GM19240 (cell line): ENCODE data around the gene GEMIN2.
"Not testable (repeated sequence)": the region's sequence is repeated elsewhere in the genome, so short reads cannot be mapped to it uniquely, and the experiment has no call there.

Experiments used
- DNase-seq: peaks from one replicate; pipeline ENCODE4 v3.0.0; 2011; ENCODE audit warnings: low spot score; ENCODE audit not compliant: insufficient read length

The GEMIN2 gene

DNA sequence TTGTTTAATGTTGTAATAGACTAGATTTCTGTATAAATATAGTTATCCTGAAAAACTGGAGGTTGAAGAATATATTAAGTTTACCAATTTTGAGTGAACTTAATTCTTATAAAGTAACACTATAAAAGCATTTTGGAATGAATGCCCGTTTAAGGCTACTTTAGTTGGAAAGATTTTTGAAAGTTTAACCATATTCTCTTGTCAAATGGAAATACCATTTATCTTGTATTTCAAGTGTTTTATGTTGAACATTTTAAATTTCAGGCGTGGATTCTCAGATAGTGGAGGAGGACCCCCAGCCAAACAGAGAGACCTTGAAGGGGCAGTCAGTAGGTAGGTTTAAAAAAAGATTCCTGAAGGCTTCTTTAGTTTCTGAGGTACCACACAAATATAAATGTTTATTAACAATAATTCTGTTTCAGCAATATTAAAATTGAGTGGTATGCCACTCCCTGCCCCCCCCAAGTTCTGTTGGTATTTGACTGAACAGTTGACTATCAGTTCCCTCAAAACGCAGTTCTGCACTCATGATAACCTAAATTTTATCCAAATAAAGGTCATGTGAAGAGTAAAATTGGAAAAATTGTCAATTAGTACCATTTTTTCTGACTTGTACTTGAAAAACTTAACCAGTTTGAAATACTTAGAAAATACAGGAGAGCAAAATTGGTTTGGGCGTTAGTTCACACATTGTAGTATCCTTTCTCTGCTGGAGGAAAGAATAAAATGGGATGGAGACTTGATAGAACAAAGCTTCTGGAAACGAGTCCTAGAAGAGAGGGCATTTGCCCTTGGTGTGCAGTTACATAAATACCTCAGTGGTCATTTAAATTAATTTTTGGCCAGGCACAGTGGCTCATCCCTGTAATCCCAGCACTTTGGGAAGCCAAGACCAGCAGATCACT lies 62.4 kb downstream of the GEMIN2 start:
- no peak for DNase-seq

DNA sequence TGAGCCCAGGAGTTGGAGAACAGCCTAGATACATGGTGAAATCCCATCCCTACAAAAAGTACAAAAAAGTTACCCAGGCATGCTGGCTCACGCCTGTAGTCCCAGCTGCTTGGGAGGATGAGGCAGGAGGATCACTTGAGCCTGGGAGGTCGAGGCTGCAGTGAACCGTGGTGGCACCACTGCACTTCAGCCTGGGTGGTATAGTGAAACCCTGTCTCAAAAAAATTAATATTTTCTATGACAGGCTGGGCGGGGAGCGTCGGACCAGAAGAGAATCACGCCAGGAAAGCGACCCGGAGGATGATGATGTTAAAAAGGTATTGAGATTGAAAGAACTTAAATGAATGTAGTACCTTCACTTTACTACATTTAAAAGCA lies 63.0 kb downstream of the GEMIN2 start:
- no peak for DNase-seq

DNA sequence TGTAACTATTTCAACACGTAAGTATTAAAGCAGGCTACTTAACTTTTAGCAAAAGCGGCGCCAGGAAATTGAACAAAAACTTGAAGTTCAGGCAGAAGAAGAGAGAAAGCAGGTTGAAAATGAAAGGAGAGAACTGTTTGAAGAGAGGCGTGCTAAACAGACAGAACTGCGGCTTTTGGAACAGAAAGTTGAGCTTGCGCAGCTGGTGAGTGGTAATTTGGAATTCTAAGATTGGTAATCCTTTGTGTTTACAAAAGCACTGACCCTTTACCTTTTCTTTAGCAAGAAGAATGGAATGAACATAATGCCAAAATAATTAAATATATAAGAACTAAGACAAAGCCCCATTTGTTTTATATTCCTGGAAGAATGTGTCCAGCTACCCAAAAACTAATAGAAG lies 64.9 kb downstream of the GEMIN2 start:
- DNase-seq, result no peak

DNA sequence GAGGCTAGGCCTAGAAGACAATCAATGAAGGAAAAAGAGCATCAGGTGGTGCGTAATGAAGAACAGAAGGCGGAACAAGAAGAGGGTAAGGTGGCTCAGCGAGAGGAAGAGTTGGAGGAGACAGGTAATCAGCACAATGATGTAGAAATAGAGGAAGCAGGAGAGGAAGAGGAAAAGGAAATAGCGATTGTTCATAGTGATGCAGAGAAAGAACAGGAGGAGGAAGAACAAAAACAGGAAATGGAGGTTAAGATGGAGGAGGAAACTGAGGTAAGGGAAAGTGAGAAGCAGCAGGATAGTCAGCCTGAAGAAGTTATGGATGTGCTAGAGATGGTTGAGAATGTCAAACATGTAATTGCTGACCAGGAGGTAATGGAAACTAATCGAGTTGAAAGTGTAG lies 66.4 kb downstream of the GEMIN2 start:
- DNase-seq, result no peak

DNA sequence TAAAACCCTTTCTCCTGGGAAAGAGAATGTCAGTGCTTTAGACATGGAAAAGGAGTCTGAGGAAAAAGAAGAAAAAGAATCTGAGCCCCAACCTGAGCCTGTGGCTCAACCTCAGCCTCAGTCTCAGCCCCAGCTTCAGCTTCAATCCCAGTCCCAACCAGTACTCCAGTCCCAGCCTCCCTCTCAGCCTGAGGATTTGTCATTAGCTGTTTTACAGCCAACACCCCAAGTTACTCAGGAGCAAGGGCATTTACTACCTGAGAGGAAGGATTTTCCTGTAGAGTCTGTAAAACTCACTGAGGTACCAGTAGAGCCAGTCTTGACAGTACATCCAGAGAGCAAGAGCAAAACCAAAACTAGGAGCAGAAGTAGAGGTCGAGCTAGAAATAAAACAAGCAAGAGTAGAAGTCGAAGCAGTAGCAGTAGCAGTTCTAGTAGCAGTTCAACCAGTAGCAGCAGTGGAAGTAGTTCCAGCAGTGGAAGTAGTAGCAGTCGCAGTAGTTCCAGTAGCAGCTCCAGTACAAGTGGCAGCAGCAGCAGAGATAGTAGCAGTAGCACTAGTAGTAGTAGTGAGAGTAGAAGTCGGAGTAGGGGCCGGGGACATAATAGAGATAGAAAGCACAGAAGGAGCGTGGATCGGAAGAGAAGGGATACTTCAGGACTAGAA lies 67.0 kb downstream of the GEMIN2 start:
- no peak for DNase-seq

DNA sequence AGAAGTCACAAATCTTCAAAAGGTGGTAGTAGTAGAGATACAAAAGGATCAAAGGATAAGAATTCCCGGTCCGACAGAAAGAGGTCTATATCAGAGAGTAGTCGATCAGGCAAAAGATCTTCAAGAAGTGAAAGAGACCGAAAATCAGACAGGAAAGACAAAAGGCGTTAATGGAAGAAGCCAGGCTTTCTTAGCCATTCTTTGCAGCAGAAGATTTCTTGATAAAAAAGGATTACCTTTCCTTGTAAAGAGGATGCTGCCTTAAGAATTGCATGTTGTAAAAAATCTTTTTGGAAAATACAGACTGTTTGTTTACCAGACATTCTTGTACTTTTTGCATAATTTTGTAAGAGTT lies 67.5 kb downstream of the GEMIN2 start:
- no peak for DNase-seq

DNA sequence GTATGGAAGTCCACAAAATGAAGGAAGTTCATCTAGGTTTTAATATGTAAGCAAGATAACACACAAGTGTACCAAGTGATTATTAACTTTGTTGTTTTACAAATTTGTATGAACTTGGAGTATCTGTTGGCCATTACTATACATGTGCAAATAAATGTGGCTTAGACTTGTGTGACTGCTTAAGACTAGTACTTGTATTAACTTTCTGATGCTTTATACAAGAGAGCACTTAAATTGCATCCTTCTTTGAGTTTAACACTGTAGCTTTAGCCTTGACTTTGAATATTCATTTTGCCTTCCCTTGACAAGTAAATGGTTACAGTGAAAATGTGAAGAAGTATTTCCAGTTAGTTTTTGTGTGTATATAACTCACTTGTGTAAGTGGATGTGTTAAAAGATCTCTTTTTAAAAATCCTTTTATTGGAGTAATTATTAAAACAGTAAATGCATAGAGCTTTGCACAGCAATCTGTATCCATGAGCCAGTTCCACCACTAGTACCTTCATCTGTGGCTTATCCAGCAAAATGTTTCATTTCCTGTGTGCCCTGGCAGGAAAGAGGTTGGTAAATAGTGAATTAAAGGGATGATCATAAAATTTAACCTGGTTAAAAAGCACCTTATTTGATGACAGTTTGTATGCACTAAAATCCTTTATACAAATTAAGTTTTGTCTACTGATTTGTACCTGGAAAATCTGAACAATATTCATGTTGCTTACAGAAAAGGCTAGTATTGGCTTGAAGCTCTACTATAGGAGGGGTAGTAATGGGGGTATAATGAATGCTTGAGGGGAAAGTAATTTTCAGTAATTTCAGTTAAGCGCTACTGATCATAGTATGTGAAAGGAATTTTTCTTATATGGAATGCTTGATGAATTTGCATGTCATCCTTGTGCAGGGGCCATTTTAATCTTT lies 68.9 kb downstream of the GEMIN2 start:
- DNase-seq, result no peak

DNA sequence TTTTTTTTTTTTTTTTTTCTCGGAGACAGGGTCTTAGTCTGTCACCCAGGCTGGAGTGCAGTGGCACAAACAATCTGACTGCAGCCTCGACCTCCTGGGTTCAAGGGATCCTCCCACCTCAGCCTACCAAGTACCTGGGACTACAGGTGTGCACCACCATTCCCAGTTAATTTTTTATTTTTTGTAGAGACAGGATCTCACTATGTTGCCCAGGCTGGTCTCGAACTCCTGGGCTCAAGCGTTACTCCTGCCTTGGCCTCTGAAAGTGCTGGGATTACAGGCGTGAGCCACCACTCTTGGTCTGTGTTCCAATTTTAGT lies 69.5 kb downstream of the GEMIN2 start:
- not testable (repeated sequence) for DNase-seq

DNA sequence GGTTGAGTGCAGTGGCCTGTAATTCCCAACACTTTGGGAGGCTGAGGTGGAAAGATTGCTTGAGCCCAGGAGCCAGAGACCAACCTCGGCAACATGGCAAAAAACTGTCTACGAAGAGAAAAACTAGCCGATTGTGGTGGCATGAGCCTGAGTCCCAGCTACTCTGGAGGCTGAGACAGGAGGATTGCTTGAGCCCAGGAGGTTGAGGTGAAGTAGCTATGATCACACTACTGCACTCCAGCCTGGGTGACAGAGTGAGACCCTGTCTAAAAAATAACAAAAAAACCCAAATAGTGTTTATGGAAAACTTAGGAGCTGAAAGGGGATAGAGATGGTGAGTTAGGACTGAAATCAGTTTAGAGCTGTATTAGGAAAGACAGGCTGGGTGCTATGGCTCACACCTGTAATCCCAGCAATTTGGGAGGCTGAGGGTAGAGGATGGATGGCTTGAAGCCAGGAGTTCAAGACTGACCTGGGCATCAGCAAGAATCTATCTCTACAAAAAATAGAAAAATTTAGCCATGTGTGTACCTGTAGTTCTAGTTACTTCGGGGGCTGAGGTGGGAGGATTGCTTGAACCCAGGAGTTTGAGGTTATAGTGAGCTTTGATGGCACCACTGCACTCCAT lies 70.6 kb downstream of the GEMIN2 start:
- no peak for DNase-seq

DNA sequence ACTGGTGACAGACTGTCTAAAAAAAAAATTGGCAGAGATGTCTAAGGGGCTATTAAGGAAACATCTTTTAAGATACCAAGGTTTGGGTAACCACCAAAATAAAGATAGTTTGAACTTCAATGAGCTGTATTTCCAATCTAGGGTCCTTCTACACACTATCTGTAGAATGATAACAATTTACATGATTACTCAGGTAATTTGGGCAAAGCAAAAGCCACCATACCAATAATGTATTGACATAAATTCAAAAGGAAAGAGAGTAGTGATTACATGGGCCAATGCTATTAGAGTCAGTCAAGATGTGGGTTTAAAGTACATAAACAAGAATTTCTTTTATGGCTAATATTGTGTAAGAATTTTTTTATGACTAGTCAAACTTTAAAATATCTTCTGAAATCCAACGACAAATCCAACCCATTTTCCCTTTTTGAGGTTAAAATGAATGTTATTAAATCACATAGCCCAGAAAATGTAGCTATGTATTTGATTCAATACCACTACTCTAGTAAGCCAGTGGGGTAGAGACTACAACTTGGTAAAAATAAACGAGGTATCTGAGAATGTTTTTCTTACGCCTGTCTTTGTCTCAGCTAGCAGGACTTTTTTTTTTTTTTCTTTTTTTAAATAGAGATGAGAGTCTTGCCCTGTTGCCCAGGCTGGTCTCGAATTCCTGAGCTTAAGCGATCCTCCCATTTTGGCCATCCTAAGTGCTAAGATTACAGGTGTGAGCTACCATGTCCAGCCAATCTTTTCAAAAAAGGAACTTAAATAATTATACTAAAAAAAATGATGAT lies 71.3 kb downstream of the GEMIN2 start:
- no peak for DNase-seq
